ENCODE data around the gene ABHD12.

The ABHD12 gene

DNA sequence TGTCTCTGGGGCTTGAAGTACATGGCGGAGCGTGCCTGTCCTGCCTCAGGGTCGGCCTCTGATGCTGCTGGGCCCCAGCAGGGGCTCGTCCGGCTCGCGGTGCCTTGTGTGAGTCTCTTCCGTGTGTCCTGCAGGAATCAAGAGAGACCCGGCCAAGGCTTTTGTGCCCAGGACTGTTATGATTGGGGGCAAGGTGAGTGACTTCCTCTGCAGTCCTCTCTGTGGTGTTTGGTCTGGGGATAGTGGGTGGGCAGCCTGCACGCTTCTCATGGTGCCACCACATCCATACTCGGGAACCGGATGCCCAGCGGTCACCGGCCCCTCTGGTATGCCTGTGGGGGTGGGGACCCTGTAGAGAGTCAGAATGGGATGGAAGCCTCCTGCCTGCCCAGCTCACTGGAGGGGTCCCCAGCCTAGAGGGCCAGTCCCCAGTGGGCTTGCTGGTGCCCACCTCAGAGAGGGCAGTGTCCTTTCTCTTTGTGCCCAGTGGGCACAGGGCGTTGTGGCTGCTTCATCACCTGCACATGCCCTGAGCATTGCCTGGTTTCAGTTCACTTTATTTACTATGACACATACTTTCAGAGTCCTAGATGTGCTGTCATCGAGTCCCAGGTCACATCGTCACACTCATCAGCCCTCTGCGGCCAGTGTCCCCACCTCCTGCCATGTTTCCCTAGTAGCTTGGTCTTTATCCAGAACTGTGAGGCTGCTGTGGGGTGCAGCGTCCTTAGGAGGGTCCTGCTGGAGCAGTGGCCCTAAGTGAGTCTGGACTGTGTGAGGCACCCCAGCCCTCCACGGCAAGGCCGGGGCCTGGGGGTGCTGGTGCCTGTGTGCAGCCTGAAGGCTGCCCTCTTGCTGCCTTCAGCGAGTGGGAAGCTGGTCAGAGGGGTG is 102.1 kb downstream of the ABHD12 start:
- no peak for DNase-seq

DNA sequence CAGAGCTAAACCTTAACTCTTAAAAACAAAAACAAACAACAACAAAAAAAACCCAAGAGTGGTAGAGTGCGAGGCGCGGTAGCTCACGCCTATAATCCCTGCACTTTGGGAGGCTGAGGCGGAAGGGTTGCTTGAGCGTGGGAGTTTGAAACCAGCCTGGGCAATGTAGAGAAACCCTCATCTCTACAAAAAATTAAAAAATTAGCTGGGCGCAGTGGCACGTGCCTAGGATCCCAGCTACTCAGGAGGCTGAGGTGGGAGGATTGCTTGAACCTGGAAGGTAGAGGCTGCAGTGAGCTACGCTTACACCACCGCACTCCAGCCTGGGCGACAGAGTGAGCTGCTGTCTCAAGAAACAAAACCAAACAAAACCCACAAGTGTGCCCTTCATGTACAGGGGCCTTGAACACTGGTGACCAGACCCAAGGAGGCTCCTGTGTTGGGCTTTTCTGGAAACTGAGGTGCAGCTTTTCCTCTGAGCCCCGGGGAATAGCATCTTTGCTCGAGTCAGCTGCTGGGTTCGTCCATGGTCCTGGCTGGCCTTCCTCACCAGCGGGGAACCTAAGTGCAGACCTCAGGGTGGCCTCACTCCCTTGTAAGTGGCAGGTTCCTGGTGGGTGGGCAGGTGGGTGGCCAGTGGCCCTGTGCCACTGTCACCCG is 102.9 kb downstream of the ABHD12 start:
- DNase-seq: no peak

DNA sequence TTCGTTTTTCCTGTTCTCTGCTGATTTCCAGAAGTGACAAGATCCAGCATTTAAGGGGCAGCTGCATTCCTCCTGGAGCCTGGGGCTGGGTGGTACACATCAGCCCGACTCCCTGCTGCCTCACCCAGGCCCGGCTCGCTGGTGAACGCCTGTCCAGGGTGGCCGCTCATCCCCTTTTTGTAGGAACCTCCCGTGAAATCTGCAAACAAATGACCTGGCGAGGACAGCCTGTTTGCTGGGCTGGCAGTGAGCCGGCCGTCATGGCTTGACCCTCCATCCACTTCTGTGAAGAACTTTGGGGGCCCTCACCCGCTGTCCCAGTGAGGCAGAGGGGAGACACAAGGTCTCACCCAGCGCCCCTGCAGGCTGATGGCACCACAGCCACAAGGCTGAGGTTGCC is 103.7 kb downstream of the ABHD12 start:
- DNase-seq: no peak

DNA sequence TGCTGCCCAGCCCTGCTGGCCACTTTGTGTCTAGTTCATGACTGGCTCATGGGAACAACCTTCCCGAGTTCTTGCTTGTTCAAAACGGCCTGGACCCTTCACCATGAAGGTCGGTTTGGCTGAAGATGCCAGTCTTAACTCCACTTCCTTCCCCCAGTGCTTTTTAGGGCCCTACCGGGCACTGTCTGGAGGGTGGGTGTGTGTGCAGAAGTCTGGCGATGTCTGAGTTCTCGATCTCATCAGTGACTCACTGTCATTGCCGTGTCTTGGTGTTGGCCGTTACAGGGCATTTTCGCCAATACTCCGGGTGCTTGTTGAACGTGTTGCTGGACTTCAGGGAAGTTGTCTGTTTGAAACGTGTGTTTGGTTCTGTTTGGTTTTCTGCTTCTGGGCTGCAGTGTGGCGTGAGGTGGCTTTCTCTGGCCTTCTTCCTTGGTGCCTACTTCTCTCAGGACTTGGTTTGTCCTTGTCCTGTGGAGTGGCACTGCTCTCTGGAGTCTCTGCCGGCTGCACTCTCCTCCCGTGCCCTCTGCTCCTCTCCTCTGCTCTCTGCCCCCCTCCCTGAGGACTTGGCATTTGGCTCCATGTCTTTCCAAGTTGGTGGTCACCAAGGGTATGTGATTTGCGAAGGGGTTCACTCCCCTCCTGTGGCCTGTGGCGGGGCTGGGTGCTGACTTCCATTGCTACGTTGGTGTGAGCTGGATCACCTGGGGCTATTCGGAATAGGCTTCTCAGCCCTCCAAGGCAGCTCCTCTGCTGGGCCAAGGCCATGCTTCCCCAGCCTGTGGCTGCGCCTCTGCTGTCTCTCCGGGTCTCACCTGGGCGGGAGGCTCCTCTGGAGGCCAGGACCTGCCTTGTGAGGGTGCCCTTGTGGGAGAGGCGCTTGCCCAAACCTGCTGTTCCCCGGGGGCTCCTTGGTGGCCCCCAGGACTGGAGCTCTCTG is 104.5 kb downstream of the ABHD12 start:
- no peak for DNase-seq

DNA sequence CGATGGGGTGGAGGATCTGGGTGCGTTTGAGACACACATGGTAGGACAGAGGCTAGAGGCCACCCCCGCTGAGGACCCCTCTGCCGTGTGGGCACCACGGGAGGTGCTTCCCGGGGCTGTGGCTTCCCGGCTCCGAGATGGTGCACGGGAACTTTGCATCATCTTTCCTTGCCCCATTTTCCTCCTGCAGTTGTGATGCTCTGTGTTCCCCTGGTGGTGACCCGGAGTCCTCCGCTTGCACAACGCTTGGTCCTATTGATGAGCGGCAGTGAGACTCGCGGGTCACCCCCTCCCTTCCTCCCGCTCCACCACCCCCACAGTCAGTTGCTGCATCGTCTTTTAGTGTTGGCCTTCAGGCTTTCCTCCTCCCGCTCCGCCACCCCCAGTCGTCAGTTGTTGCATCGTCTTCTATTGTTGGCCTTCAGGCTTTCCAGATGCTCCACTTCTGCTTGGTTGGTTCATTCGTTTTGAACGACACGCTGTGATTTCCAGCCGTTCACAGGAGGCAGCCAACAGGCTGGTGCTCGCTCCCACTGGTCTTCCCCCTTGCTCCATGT is 105.5 kb downstream of the ABHD12 start:
- DNase-seq: no peak

DNA sequence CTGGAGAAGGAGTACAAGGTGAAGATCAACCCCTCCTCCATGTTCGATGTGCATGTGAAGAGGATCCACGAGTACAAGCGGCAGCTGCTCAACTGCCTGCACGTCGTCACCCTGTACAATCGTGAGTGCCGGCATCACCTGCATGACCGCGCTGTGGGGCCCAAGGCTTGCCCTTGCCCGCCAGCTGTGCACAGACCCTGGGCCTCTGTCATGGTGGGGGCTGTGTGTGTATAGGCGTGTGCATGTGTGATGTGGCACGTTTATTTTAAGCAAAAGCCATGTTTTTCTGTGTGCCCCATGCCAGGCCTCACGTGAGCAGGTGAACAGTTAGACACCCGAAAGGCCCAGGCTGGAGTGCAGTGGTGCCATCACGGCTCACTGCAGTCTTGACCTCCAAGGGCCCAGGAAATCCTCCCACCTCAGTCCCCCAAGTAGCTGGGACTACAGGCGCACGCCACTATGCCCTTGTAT is 106.5 kb downstream of the ABHD12 start:
- no peak for DNase-seq

DNA sequence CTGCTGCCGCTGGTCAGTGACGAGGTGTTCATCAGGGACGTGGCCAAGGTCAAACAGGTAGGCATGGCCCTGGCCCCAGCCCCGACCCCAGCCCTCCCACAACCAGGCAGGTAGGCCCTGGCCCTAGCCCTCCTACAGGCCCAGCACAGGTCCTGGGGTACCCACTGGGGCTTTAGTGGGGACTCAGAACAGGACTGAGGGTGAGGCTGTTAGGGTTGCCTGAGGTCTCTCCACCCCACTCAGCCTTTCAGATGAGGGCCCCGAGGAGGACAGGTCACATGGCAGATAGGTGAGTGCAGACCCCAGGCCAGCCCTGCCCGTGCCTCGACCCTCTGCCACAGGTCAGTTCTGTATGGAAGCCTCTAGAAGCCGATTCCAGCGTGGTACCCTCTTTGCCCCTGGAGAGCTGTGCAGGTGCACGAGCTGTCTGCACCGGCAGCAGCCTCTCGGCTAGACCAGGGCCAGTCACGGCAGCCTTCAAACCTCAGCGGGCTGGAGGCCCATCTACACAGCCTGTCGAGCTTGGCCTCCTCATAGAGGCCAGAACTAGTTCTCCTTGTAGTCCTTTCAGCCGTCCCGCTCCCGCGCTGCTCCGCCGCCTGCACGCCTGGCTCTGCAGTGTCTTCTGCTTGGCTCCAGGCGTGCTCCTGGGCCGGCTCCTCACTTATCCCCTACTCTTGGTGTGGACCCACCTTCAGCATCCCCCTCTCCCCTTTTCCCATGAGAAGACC is 107.2 kb downstream of the ABHD12 start:
- DNase-seq: no peak

DNA sequence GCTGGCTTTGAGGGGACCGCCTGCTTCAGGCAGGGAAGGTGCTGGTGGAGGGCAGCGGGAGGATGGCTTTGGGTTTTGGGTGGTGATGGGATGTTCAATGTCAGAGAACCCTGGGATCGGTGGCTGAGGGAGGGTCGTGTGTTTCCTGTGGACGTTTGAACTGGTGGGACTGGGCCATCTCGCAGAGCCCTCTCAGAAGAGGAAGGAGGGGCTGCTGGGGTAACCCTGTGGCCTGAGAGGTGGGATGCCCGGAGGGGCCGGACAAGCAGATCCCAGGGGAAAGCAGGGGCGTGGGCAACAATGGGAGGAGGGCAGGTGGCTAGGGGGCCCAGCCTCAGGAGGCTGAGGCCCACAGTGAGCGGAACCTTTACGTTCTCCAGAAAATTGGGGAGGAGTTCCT is 107.8 kb downstream of the ABHD12 start:
- no peak for DNase-seq

DNA sequence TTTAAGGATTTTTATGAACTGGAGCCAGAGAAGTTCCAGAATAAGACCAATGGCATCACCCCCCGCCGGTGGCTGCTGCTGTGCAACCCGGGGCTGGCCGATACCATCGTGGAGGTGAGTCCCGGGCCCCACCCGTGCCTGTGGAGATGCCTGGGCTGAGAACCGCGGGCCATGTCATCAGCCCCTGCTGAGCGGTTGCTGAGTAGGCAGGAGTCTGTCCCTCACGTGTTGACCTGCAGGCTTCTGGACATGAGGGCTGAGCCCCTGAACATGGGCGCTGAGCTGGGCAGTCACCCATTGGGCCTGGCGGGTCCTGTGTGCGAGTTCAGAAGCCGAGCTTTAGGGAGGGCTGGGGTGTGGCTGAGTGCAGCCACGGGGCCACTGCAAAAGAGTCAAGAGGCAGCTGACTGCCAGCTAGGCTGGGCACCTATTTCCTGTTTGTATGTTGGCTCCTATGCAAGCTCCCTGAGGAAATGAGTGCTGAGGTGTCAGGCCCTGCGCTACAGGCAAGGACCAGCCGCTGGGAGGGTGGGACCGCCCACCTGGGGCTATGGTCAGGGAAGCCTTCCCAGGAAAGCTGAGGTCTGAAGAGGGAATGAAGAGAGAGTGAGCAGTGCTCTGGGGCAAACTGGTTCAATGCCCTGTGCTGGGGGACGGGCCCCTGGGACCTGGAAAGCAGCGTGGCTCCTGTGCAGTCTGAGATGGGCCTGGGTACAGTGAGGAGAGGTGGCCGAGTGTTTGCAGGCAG is 108.4 kb downstream of the ABHD12 start:
- DNase-seq: no peak

DNA sequence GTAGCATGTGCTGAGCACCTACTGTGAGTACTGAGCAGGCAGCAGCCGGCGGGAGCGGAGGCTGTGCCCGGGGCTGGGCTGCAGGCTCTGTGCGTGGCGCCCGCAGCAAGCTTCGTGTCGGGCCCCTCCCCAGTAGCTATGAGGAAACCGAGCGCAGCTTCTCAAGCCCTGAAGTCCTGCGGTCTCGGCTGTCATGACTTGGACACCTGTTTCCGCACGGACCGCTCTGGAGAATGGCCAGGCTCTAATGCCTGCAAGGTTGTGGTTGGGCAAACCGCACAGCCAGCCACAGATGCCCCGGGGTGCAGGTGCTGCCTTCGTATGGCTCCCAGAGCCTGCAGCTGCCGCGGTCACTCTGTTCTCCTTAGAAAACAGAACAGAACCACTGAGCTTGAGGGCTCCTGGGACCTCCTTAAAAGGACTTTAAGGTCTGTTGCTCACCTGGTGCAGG is 109.1 kb downstream of the ABHD12 start:
- no peak for DNase-seq

DNA sequence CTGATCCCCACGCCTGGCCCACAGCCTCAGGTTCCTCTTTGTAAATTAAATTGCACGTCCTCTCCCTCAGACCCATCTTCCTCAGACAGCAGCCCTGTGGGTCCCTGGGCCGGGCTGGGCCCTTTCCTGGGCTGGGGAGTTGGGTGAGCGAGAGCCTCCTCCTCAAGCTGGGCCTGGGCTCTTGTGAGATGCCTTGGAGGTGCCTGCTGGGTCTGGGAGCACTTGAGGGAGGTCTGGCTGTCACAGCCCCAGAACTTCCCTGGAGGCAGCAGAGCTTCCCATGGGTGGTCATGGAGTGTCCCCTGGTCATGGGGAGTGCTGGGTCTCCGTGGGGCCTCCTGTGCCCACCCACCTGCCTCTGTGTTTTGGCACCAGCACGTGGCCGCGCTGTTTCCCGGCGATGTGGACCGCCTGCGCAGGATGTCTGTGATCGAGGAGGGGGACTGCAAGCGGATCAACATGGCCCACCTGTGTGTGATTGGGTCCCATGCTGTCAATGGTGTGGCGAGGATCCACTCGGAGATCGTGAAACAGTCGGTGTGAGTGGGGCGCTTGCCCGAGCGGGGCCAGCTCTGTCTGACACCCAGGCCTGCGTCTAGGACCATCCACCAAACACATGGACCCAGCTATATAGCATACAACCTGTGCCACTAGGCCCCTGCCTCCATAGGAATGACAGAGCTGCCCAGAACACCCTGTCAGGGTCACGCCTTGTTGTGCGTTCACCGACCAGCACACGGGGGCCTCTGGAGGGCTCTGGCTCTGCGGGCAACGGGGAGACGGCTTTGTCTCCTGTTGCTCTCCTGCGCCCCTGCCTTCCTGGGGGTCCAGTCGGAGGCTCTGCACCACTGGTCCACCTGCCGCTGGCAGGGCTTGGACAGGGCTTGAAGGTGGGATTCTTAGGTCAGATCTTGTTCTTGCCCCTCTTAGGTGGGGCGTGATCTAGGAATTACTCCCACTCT is 109.8 kb downstream of the ABHD12 start:
- DNase-seq: no peak

DNA sequence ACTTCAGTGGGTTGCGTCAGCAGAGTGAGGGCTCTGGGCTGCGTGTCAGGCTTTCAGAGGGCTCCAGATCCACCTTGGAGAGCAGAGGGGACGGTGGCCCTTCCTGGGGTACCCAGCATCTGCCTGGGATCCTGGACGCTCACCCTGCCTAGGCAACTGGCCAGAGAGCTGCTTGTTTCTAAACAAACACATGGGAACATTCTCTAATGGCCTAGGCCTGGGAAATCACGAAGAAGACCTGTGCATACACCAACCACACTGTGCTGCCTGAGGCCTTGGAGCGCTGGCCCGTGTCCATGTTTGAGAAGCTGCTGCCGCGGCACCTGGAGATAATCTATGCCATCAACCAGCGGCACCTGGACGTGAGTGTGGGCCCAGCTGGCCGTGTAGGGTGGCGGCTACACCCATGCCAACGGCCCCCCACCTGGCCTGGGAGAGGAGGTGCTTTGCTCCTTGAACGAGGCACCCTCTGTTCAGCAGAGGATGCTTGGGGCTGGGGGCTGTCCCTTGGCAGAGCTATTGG is 110.5 kb downstream of the ABHD12 start:
- DNase-seq: no peak

DNA sequence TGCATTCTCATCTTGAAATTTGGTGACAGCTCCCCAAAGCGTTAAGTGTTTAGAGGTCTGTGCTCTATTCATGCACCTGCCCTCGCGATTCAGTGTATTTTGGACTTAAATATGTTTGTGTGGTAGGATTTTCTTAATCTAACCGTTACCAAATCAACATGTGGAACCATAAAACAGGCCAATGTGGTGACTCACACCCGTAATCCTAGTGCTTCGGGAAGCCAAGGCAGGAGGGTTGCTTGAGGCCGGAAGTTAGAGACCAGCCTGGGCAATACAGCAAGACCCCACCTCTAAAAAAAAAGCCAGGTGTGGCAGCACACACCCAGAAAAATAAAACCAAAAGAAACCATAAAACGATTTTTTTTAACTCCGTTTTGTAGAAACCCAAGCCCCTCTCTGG is 111.2 kb downstream of the ABHD12 start:
- DNase-seq: no peak

DNA sequence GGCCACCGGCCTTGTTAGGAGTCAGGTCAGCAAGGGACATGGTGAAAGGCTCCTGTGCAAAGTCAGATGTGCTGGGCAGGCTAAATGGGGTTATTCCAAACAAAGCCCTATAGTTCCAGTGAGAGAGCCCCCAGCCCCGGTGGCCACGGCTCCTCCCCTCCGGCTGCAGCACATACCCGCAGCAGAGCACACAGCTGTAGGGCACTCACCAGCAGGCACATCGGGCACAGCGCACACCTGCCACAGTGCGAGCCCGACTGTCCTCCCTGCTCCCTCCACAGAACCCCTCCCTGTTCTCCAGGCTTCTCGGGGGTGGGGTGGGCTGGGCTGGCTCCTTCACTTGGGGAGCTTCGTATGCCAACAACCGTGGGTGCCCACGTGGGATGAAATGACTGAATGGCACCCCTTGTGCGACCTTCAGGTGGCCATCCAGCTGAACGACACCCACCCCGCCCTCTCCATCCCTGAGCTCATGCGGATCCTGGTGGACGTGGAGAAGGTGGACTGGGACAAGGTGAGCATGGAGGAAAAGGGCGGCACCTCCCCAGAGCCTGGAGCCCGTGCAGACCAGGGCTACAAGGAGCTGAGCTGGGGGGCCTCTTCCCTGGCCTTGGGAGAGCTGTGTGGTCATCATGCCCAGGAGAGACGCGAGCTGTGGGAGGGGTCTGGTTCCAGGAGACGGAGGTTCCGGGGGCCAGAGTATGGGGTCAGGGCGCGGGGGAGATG is 111.8 kb downstream of the ABHD12 start:
- no peak for DNase-seq

DNA sequence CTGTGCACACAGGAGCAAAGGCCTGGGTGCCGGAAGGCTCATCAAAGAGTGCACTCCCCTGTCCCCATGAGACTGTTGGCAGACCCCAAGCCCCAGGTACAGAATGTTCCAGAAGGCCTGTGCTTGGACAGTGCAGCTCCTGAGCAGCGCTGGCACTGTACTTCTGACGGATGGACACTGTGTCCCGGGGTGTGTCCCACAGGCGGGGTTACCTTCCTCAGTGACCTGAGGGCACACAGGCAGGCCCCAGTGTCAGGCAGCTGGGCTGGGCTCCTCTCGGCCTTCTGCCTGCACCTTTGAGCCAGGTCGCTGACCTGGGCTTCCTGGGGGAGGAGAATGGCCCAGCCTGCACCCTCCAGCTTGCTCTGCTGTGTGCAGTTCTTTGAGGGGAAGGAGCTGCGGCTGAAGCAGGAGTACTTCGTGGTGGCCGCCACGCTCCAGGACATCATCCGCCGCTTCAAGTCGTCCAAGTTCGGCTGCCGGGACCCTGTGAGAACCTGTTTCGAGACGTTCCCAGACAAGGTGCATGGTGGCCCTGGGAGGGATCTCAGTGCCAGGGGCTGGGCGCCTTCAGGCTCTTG is 112.6 kb downstream of the ABHD12 start:
- DNase-seq: no peak

DNA sequence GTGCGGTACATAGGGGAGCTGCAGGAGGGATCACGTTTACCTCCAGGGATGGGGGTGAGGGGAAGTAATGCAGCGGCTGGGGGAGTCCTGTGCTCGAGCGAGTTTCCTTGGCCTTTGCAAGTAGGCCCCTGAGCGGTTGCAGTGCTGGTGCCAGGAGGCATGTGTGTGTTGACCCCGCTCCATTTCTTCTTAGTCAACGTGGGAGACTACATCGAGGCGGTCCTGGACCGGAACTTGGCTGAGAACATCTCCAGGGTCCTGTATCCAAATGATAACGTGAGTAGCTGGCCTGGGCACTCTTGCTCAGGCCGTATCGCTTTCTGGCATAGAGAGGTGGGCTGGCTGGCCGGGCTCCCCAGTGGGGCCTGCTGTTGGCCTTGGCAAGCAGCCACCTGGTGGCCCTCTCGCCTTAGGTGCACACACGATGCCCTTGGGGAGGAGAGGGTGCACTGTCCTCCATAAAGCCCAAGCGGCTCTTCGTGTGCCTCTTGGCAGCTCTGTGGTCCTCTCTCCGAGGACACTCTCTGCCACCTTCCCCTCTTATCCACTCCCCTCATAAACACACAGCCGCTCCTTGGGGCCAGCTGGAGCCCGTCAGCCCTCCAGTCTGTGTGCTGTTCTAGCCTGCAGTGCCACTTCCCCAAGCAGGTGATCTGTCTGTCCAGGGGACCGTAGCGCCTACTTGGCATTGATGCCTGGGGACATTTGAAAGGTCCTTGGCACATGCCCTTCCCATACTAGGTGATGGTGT is 113.4 kb downstream of the ABHD12 start:
- no peak for DNase-seq

DNA sequence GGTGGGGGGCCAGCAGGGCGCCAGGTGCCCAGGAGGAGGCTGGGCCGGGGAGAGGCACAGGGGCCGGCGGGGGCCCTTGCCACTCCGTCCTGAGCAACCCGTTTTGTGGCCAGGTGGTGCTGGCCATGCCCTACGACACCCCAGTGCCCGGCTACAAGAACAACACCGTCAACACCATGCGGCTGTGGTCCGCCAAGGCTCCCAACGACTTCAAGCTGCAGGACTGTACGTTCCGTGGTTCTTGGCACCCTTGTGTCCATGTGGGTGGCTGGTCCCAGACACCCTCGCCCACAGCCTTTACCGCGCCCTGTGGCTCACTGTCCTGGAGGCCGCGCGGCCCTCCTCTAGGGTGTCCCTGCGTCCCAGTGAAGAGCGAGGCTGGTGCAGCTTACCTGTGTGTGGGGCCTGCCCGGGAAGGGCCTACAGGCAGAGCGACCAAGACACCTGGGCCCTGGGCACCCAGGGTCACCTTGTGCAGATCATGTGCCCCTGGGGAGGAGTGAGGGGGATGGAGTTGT is 114.0 kb downstream of the ABHD12 start:
- no peak for DNase-seq

Measured in fibroblast of upper back skin (primary cell).